K562 (cell line): ENCODE results near the gene PIGX. TPM values are rescaled to one million over a fixed set of nuclear protein-coding genes. Genes with fewer than 3 reads are reported as not detected.

Experiments
- ATAC-seq: fragments of 200-7000 bp; cut with Tn5 transposase; 3 replicates; pipeline ENCODE4 v1.9.1; 2020; ENCODE audit warnings: moderate library complexity
- BruUV-seq: library from RNA; stranded (reverse); fragments of 400-500 nt; replicated peaks from 2 replicates; lab custom pipeline; 2021; lab: Mats Ljungman, UMichigan
- CTCF ChIA-PET: fragments of 300-600 bp; formaldehyde crosslinking; extraction: SDS; loops from one replicate; lab custom pipeline; 2021; ENCODE audit warnings: low intra/inter-chr PET ratio; lab: Yijun Ruan, JAX
- POLR2A ChIA-PET: fragments of 300-600, 350-650 bp; sonication (Branson Sonifier 250); formaldehyde crosslinking; extraction: SDS; loops from one replicate; lab custom pipeline; 2021; ENCODE audit warnings: antibody characterized with exemption, inconsistent platforms; lab: Yijun Ruan, JAX
- DNase-seq, 4 experiments: peaks; one replicate each; pipeline versions ENCODE4 v3.0.0 to v3.0.0-alpha.2; 2011 to 2018; ENCODE audit warnings: low spot score in 3 of 4, mixed read lengths in 3 of 4; ENCODE audit errors: extremely low read depth in 1 of 4
- FAIRE-seq: peaks from 2 replicates; lab custom pipeline; 2011; peaks lifted over from hg19 to GRCh38; lab: Jason Lieb, UNC
- H2AFZ ChIP-seq: 2 replicates; pipeline ENCODE4 v1.6.0; 2011; ENCODE audit warnings: low read depth, low read length, control low read depth, inconsistent platforms
- H3K27ac ChIP-seq: fragments of 200-600 bp; 3 replicates; pipeline ENCODE4 v1.8.0; 2011; ENCODE audit warnings: low read depth, mild to moderate bottlenecking, control low read depth, inconsistent platforms, low read length, moderate library complexity, mixed read lengths; ENCODE audit errors: extremely low read depth
- H3K27me3 ChIP-seq, 2 experiments: fragments of 300-600 bp in 1 of 2; 2 replicates in 1 of 2; 3 replicates in 1 of 2; pipeline versions ENCODE4 v1.6.0 to v1.8.0; 2011; ENCODE audit warnings: inconsistent platforms in 2 of 2, low read length in 2 of 2, mild to moderate bottlenecking in 1 of 2, mixed read lengths in 1 of 2, moderate library complexity in 1 of 2; ENCODE audit not compliant: control insufficient read depth in 2 of 2, insufficient read depth in 2 of 2
- H3K36me3 ChIP-seq: fragments of 300-600 bp; 3 replicates; pipeline ENCODE4 v1.8.0; 2011; ENCODE audit warnings: mild to moderate bottlenecking, low read length, inconsistent platforms; ENCODE audit not compliant: control insufficient read depth, insufficient read depth
- H3K4me1 ChIP-seq, 2 experiments: fragments of 200-600 bp in 1 of 2; replicated peaks in 1 of 2; 2 replicates in 1 of 2; 3 replicates in 1 of 2; pipeline versions ENCODE4 v1.5.1 to v1.8.0; 2011; ENCODE audit warnings: inconsistent platforms in 2 of 2, low read length in 2 of 2, mild to moderate bottlenecking in 1 of 2, mixed read lengths in 1 of 2, moderate library complexity in 1 of 2; ENCODE audit not compliant: control insufficient read depth in 2 of 2, insufficient read depth in 2 of 2
- H3K4me2 ChIP-seq: 2 replicates; pipeline ENCODE4 v1.6.1; 2011; ENCODE audit warnings: low read length, control low read depth, inconsistent platforms, mixed read lengths; ENCODE audit not compliant: insufficient read depth
- H3K4me3 ChIP-seq: fragments of 200-600 bp; sonication (generic), shearing (Covaris generic); 2 replicates; pipeline ENCODE4 v1.5.1; 2016; ENCODE audit warnings: control low read depth, inconsistent platforms
- H3K79me2 ChIP-seq: fragments of 200-600 bp; 3 replicates; pipeline ENCODE4 v1.8.0; 2011; ENCODE audit warnings: low read length, inconsistent platforms; ENCODE audit not compliant: control insufficient read depth, insufficient read depth
- H3K9ac ChIP-seq, 2 experiments: 2 replicates each; pipeline versions ENCODE4 v1.6.0 to v1.6.1; 2011; ENCODE audit warnings: low read depth in 2 of 2, low read length in 2 of 2, control low read depth in 1 of 2, inconsistent platforms in 1 of 2, mild to moderate bottlenecking in 1 of 2, mixed read lengths in 1 of 2; ENCODE audit not compliant: insufficient read depth in 1 of 2
- H3K9me1 ChIP-seq: one replicate; pipeline ENCODE4 v1.6.0; 2011; ENCODE audit warnings: inconsistent platforms, mild to moderate bottlenecking, low read length, moderate library complexity; ENCODE audit not compliant: control insufficient read depth, insufficient read depth
- H3K9me3 ChIP-seq: replicated peaks from 2 replicates; pipeline ENCODE4 v1.5.1; 2011; ENCODE audit warnings: low read depth, low read length, inconsistent platforms; ENCODE audit not compliant: control insufficient read depth, insufficient read depth
- H4K20me1 ChIP-seq: replicated peaks from 2 replicates; pipeline ENCODE4 v1.6.1; 2011; ENCODE audit warnings: low read length, inconsistent platforms, mixed read lengths; ENCODE audit not compliant: control insufficient read depth, insufficient read depth
- HIVEP1 ChIP-seq: fragments of 250-450 bp; sonication (Bioruptor Pico); IDR thresholded peaks from 2 replicates; pipeline ENCODE4 v1.4.0; 2020; ENCODE audit warnings: mild to moderate bottlenecking
- KLF10 ChIP-seq: fragments of 250-450 bp; sonication (Bioruptor Pico); IDR thresholded peaks from 2 replicates; pipeline ENCODE4 v1.6.1; 2021; ENCODE audit warnings: matching md5 sums
- NFE2L1 ChIP-seq: fragments of 450-650 bp; IDR thresholded peaks from 2 replicates; pipeline ENCODE4 v1.6.1; 2016; ENCODE audit warnings: missing genetic modification characterization, low read depth, mild to moderate bottlenecking, missing compliant biosample characterization, moderate library complexity, borderline replicate concordance
- RBM39 ChIP-seq: fragments of 200-400 bp; formaldehyde crosslinking; optimal IDR thresholded peaks from 2 replicates; pipeline ENCODE3; 2018; ENCODE audit warnings: low read depth, low read length
- RFX5 ChIP-seq: IDR thresholded peaks from 2 replicates; pipeline ENCODE4 v1.6.1; 2011; ENCODE audit warnings: low read depth, mild to moderate bottlenecking, improper control_type of control experiment, low read length
- TSC22D4 ChIP-seq: fragments of 450-650 bp; IDR thresholded peaks from 2 replicates; pipeline ENCODE4 v1.6.1; 2016; ENCODE audit warnings: missing genetic modification characterization, missing biosample characterization, control low read depth
- YBX1 ChIP-seq: fragments of 450-650 bp; IDR thresholded peaks from 2 replicates; pipeline ENCODE4 v1.7.1; 2016; ENCODE audit warnings: mild to moderate bottlenecking
- ZBTB7A ChIP-seq: IDR thresholded peaks from 2 replicates; pipeline ENCODE4 v1.6.1; 2011; ENCODE audit warnings: low read depth, mild to moderate bottlenecking, low read length, moderate library complexity, borderline replicate concordance; ENCODE audit not compliant: control insufficient read depth
- ZNF518B ChIP-seq: fragments of 250-450 bp; sonication (Bioruptor Pico); IDR thresholded peaks from 2 replicates; pipeline ENCODE4 v1.5.0; 2021; ENCODE audit warnings: mild to moderate bottlenecking, moderate library complexity
- ZSCAN32 ChIP-seq: fragments of 450-650 bp; formaldehyde crosslinking; IDR thresholded peaks from 2 replicates; pipeline ENCODE4 v1.4.0; 2020; ENCODE audit warnings: mild to moderate bottlenecking, moderate library complexity
- WGBS: fragments of 100-300 bp; shearing (Covaris generic); methylation state at CpG from one replicate; pipeline ENCODE4 v1.1.6; 2016; ENCODE audit warnings: low coverage, mixed read lengths; ENCODE audit not compliant: insufficient coverage; ENCODE audit errors: missing lambda C conversion rate; 5-methylcytosine and 5-hydroxymethylcytosine counted together
- in situ Hi-C: fragments of 300-500 bp; cut with MboI; formaldehyde crosslinking; loops from 4 replicates; pipeline ENCODE4 v1.15.0; 2018; ENCODE audit warnings: inconsistent platforms, mixed read lengths
- intact Hi-C: fragments of 100-400 bp; cut with micrococcal nuclease; formaldehyde crosslinking; loops from 2 replicates; pipeline ENCODE4 v1.14.2; 2022
- polyA plus RNA-seq, 8 experiments: library from polyadenylated mRNA; depleted of rRNA in 4 of 8; stranded (reverse) in 5 of 8; unstranded in 3 of 8; fragments of >200 nt; fragmentation: Nextera tagmentation in 2 of 8; fragmentation: Illumina TruSeq in 1 of 8; extraction: Ambion mirVana in 2 of 8; extraction: Trizol in 1 of 8; gene quantifications; 2 replicates each; pipeline versions ENCODE4 v1.2.1 to v1.2.3, GENCODE V29; 2011 to 2014; ENCODE audit warnings: inconsistent platforms in 1 of 8, missing spikeins in 1 of 8
- total RNA-seq, 7 experiments: library from RNA; depleted of rRNA in 6 of 7; stranded (reverse); fragments of >200 nt in 6 of 7; fragmentation: Illumina TruSeq in 2 of 7; extraction: Trizol in 2 of 7; gene quantifications; 2 replicates each; pipeline versions ENCODE4 v1.2.1 to v1.2.3, GENCODE V29; 2011 to 2021; ENCODE audit warnings: low replicate concordance in 1 of 7
- TF ChIP-seq, protein P1 (sequence below): fragments of 250-450 bp; sonication (Bioruptor Pico); IDR thresholded peaks from 2 replicates; pipeline ENCODE4 v1.5.1; 2021; ENCODE audit warnings: mild to moderate bottlenecking

PIGX gene
- total and polyA plus RNA-seq, 9 of the 15 experiments (the other 6 are each of a cell fraction or from before 2014, with no cell fraction given): 3.7 to 36.3 (median 26.9) TPM

DNA sequence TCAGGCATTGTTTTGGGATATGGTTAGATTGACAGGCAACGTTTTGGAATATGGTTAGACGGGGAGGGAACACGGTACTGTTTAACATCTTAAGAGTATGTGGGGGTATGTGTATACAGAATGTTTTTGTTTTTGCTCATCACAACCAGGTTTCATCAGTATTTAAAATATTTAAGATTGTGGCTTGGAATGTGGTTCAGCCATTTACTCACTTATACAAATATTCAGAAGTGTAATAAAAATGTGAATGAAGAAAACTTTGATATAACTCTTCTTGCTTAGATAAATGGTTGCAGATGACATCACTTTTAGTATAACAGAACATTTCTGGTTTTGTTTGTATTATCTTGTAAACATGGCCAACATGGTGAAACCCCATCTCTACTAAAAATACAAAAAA is 23.6 kb downstream of the PIGX start:
- Histone ChIP-seq H3K9me3 (no peaks in the 10 kb centered on the region; the same call in 1 of the 2 replicates), H3K9me1 (no peaks in the 10 kb centered on the region), H3K79me2 (peaks cover 10% of the 10 kb centered on the region), H2AFZ (no peak overlapping the region), H3K4me2 (no peak overlapping the region), H4K20me1 (no peaks in the 10 kb centered on the region), H3K9ac (no peak overlapping the region), H3K36me3 (peaks cover 13% of the 10 kb centered on the region; the same call in 2 of the 3 replicates), H3K4me3 (no peak overlapping the region), H3K4me1 (no peaks in the 10 kb centered on the region; a peak in 1 of 5 replicates), H3K27me3 (no peaks in the 10 kb centered on the region), H3K27ac (no peak overlapping the region)
- WGBS: 70% methylated on average over 3 of the region's 3 CpGs
- in situ Hi-C loops: no loop called here
- ATAC-seq: no peak
- no TSS peak for BruUV-seq
- no peak for TF ChIP-seq TSC22D4 (tag)
- no peak for TF ChIP-seq ZBTB7A
- no peak for TF ChIP-seq RBM39
- TF ChIP-seq NFE2L1 (tag): no peak
- TF ChIP-seq HIVEP1: no peak
- TF ChIP-seq YBX1: no peak
- no peak for TF ChIP-seq ZNF518B (CRISPR knock-in tag)
- no peak for TF ChIP-seq ZSCAN32 (CRISPR knock-in tag)
- TF ChIP-seq RFX5: no peak
- TF ChIP-seq KLF10 (CRISPR knock-in tag): no peak
- TF ChIP-seq, protein P1, sequence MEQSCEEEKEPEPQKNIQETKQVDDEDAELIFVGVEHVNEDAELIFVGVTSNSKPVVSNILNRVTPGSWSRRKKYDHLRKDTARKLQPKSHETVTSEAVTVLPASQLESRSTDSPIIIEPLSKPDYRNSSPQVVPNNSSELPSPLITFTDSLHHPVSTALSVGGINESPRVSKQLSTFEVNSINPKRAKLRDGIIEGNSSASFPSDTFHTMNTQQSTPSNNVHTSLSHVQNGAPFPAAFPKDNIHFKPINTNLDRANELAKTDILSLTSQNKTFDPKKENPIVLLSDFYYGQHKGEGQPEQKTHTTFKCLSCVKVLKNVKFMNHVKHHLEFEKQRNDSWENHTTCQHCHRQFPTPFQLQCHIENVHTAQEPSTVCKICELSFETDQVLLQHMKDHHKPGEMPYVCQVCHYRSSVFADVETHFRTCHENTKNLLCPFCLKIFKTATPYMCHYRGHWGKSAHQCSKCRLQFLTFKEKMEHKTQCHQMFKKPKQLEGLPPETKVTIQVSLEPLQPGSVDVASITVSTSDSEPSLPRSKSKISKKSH: no peak
- intact Hi-C loops: no loop called here
- ChIA-PET POLR2A (no interaction called here), CTCF (no interaction called here)
- FAIRE-seq: no peak
- DNase-seq: no peak
